ENCODE data around the gene SLCO4A1.

SLCO4A1 gene

GRCh38 chr20:62611819-62612218 is 30.5 kb upstream of the SLCO4A1 start:
- H3K4me3 ChIP-seq (ENCODE audit: low read depth, low read length): no peak overlapping the region
- TF ChIP-seq, protein P1, sequence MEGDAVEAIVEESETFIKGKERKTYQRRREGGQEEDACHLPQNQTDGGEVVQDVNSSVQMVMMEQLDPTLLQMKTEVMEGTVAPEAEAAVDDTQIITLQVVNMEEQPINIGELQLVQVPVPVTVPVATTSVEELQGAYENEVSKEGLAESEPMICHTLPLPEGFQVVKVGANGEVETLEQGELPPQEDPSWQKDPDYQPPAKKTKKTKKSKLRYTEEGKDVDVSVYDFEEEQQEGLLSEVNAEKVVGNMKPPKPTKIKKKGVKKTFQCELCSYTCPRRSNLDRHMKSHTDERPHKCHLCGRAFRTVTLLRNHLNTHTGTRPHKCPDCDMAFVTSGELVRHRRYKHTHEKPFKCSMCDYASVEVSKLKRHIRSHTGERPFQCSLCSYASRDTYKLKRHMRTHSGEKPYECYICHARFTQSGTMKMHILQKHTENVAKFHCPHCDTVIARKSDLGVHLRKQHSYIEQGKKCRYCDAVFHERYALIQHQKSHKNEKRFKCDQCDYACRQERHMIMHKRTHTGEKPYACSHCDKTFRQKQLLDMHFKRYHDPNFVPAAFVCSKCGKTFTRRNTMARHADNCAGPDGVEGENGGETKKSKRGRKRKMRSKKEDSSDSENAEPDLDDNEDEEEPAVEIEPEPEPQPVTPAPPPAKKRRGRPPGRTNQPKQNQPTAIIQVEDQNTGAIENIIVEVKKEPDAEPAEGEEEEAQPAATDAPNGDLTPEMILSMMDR (IDR thresholded peaks at IDR 0.05; ENCODE audit: control insufficient read depth, extremely low read depth, insufficient read depth): no peak
- DNase-seq (ENCODE audit: low read depth): no peak

DNA sequence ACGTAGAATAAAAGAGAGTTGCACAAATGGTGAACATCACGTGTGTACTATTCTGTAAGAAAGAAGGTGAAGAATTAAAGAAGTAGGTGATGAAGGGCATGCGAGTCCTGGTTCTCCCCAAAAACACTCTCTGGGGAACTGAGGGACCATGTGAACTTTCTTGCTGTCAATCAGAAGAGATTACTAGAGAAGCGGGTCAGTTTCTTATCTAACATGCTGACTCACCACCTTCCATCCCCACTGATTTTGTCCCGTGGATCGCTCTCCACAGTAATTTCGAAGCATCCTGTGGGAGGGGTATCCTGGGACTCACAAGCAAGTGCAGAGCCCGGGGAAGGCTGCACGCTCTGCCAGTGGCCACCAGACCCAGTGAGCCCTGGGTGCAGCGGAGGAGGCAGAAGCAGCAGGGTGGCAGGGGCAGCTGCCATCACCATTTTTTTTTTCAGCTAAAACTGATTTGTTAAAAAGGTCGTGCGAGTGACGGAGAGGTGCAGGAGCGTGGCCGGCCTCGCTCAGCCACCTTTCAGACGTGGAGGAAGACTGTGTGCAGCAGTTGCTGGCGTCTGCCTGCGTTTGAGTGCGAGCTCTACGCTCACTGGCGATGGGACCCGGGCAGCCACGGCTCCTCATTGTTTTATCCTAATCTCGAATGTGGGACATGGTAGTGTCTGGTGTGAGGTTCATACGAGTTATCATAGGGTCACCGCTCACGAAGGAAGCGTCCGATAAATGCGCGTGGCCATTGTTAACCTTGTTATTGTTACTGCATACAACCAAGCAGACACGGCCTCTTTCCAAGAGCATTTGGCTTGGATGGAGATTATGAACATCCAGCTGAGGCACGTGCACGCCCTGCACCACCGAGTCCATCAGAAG is 28.0 kb upstream of the SLCO4A1 start:
- DNase-seq (ENCODE audit: low read depth): no peak
- TF ChIP-seq, protein P1 (IDR thresholded peaks at IDR 0.05; ENCODE audit: control insufficient read depth, extremely low read depth, insufficient read depth): no peak
- no peak overlapping the region for H3K4me3 ChIP-seq (ENCODE audit: low read depth, low read length)

GRCh38 chr20:62614961-62615680 is 27.2 kb upstream of the SLCO4A1 start:
- DNase-seq (ENCODE audit: low read depth): no peak
- TF ChIP-seq, protein P1 (IDR thresholded peaks at IDR 0.05; ENCODE audit: control insufficient read depth, extremely low read depth, insufficient read depth): no peak
- H3K4me3 ChIP-seq (ENCODE audit: low read depth, low read length): no peak overlapping the region

GRCh38 chr20:62615750-62616251 is 26.5 kb upstream of the SLCO4A1 start:
- no peak for DNase-seq (ENCODE audit: low read depth)
- TF ChIP-seq, protein P1 (IDR thresholded peaks at IDR 0.05; ENCODE audit: control insufficient read depth, extremely low read depth, insufficient read depth): no peak

GRCh38 chr20:62616728-62617621 is 25.3 kb upstream of the SLCO4A1 start:
- no peak overlapping the region for H3K4me3 ChIP-seq (ENCODE audit: low read depth, low read length)
- DNase-seq (ENCODE audit: low read depth): no peak
- TF ChIP-seq, protein P1 (IDR thresholded peaks at IDR 0.05; ENCODE audit: control insufficient read depth, extremely low read depth, insufficient read depth): peak; percentile 98

More at GRCh38 chr20:62615750-62616251, 26.5 kb upstream of the SLCO4A1 start:
- no peak overlapping the region for H3K4me3 ChIP-seq (ENCODE audit: low read depth, low read length)

All from LNCaP clone FGC (cell line).